ENCODE data around the gene FAM204A.
A peak's percentile ranks its signal among the peaks of the same experiment; 100 is the strongest.

Gene FAM204A

DNA sequence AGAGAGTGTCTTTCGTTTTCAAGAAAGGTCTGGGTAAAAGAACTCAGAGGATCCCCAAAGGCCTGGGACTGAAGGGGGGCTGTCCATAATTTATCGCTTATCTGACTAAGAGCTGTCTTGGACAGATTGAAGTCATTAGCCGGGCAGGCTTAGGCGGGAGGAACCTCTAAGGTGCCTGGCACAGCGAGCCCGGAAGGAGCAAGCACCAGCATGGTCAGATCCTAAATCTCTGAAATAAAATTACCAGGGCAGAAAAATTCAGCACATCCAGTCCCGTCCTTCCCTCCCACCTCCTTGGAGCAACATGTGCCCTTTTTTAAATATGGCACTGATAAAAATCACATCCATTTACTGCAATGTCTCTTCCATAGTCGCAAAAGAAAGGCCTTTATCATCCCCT lies 86.8 kb downstream of the FAM204A start:
- H3K4me3 ChIP-seq (ENCODE audit: low read length in 2 of 2) = no peak overlapping the region
- H2BK12ac ChIP-seq (ENCODE audit: low read length) = no peak overlapping the region
- no peaks in the 10 kb centered on the region for H3K36me3 ChIP-seq (replicated peaks in 1 of 2; ENCODE audit: control insufficient read depth in 2 of 2, insufficient read depth in 2 of 2, low read length in 2 of 2)
- no peak overlapping the region for H3K4ac ChIP-seq (ENCODE audit: low read length)
- H3K4me1 ChIP-seq (ENCODE audit: control insufficient read depth in 2 of 2, insufficient read depth in 1 of 2, low read depth in 1 of 2, low read length in 2 of 2) = peaks cover 0 to 28% of the 10 kb centered on the region in 2 donors
- H2AK5ac ChIP-seq (ENCODE audit: low read depth, low read length) = peak overlapping the region; percentile 42
- no peak for DNase-seq (ENCODE audit: low spot score)
- no peak overlapping the region for H2BK15ac ChIP-seq (ENCODE audit: low read length)
- no peak overlapping the region for H3K23ac ChIP-seq (ENCODE audit: low read depth, low read length, poor library complexity)
- peaks cover 0 to 59% (median 0%) of the 10 kb centered on the region in 3 experiments for H3K27me3 ChIP-seq (ENCODE audit: control insufficient read depth in 3 of 3, insufficient read depth in 3 of 3, low read depth in 1 of 3, low read length in 3 of 3)
- H2AFZ ChIP-seq (ENCODE audit: low read length) = no peak overlapping the region
- H2BK5ac ChIP-seq (ENCODE audit: low read length) = no peak overlapping the region
- H4K91ac ChIP-seq (ENCODE audit: low read depth, low read length, poor library complexity) = no peak overlapping the region
- no peak overlapping the region for H4K8ac ChIP-seq (ENCODE audit: low read depth, low read length)
- H3K14ac ChIP-seq (ENCODE audit: low read length) = no peak overlapping the region
- no CpG with 5 or more reads among the region's 8 CpGs for WGBS, 2 donors (ENCODE audit: extremely low coverage in 2 of 2, insufficient read length in 2 of 2, insufficient replicate concordance in 1 of 2)
- H2BK120ac ChIP-seq (ENCODE audit: low read depth, low read length) = no peak overlapping the region
- no peaks in the 10 kb centered on the region for H3K79me1 ChIP-seq (ENCODE audit: low read depth, low read length)
- H3K27ac ChIP-seq (replicated peaks; ENCODE audit: low read length) = no peak overlapping the region
- no peak overlapping the region for H3K4me2 ChIP-seq (ENCODE audit: insufficient read depth, low read length, poor library complexity, severe bottlenecking)
- H3K9me3 ChIP-seq (replicated peaks in 1 of 2; ENCODE audit: control insufficient read depth in 2 of 2, insufficient read depth in 1 of 2, low read depth in 1 of 2, low read length in 2 of 2) = no peaks in the 10 kb centered on the region
- no peak overlapping the region for H3K18ac ChIP-seq (ENCODE audit: low read length)
- H3K9ac ChIP-seq (ENCODE audit: low read depth, low read length, poor library complexity) = no peak overlapping the region

DNA sequence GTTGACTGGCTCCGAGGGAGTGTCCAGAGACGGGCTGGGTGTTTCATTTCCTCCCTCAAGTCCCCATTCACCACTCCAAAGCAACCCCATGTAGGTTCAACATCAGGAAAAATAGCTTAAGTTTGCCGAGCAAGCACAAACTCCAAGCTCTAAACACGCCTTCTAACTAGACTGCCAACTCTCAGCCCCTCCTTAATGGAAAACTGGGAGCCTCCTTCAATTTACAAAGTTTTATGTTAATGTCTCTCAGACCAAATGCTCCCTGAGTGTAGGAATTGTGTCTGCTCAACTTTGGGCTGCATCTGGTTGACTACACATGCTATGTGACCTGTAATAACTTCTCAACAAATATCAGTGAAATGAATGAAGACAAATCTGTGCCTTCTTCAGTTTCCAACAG lies 87.5 kb downstream of the FAM204A start:
- no peak overlapping the region for H3K4me2 ChIP-seq (ENCODE audit: insufficient read depth, low read length, poor library complexity, severe bottlenecking)
- no peaks in the 10 kb centered on the region for H3K79me1 ChIP-seq (ENCODE audit: low read depth, low read length)
- no peak overlapping the region for H2BK120ac ChIP-seq (ENCODE audit: low read depth, low read length)
- H3K18ac ChIP-seq (ENCODE audit: low read length) = no peak overlapping the region
- H3K27me3 ChIP-seq (ENCODE audit: control insufficient read depth in 3 of 3, insufficient read depth in 3 of 3, low read depth in 1 of 3, low read length in 3 of 3) = peaks cover 0 to 66% (median 0%) of the 10 kb centered on the region in 3 experiments
- H3K9ac ChIP-seq (ENCODE audit: low read depth, low read length, poor library complexity) = no peak overlapping the region
- whole genome bisulfite sequencing, 2 donors (ENCODE audit: extremely low coverage in 2 of 2, insufficient read length in 2 of 2, insufficient replicate concordance in 1 of 2) = no CpG with 5 or more reads among the region's 4 CpGs
- H3K14ac ChIP-seq (ENCODE audit: low read length) = no peak overlapping the region
- no peak overlapping the region for H4K8ac ChIP-seq (ENCODE audit: low read depth, low read length)
- no peak overlapping the region for H2BK5ac ChIP-seq (ENCODE audit: low read length)
- H3K4ac ChIP-seq (ENCODE audit: low read length) = no peak overlapping the region
- no peak overlapping the region for H3K4me3 ChIP-seq (ENCODE audit: low read length in 2 of 2)
- no peak overlapping the region for H3K27ac ChIP-seq (replicated peaks; ENCODE audit: low read length)
- peaks cover 0 to 26% of the 10 kb centered on the region in 2 donors for H3K4me1 ChIP-seq (ENCODE audit: control insufficient read depth in 2 of 2, insufficient read depth in 1 of 2, low read depth in 1 of 2, low read length in 2 of 2)
- no peak overlapping the region for H3K23ac ChIP-seq (ENCODE audit: low read depth, low read length, poor library complexity)
- H2AK5ac ChIP-seq (ENCODE audit: low read depth, low read length) = peak overlapping the region; percentile 23
- H2BK12ac ChIP-seq (ENCODE audit: low read length) = no peak overlapping the region
- no peak overlapping the region for H2BK15ac ChIP-seq (ENCODE audit: low read length)
- no peak overlapping the region for H2AFZ ChIP-seq (ENCODE audit: low read length)
- DNase-seq (ENCODE audit: low spot score) = no peak
- no peaks in the 10 kb centered on the region for H3K36me3 ChIP-seq (replicated peaks in 1 of 2; ENCODE audit: control insufficient read depth in 2 of 2, insufficient read depth in 2 of 2, low read length in 2 of 2)
- H4K91ac ChIP-seq (ENCODE audit: low read depth, low read length, poor library complexity) = no peak overlapping the region
- no peaks in the 10 kb centered on the region for H3K9me3 ChIP-seq (replicated peaks in 1 of 2; ENCODE audit: control insufficient read depth in 2 of 2, insufficient read depth in 1 of 2, low read depth in 1 of 2, low read length in 2 of 2)

DNA sequence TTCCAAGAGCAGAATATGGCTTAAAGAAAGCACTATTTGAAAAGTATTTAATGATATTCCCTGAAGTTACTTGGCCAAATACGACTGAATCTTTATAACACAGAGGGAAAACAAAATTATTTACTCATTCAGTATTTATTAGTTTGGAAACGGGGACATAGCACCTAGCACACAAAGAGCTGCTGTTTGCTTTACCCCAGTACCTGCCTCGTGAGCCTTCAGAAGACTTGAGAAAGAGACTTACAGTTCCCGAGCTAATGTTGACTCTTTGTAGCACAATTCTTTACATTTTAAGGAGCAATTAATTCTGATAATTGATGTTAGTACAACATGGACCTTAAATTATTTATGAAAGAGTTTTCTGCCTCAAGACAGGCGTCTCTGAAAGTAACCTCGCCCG lies 88.7 kb downstream of the FAM204A start:
- Histone ChIP-seq H2BK15ac (ENCODE audit: low read length) (no peak overlapping the region), H3K4me2 (ENCODE audit: insufficient read depth, low read length, poor library complexity, severe bottlenecking) (no peak overlapping the region), H2BK5ac (ENCODE audit: low read length) (no peak overlapping the region), H2BK120ac (ENCODE audit: low read depth, low read length) (no peak overlapping the region), H2AK5ac (ENCODE audit: low read depth, low read length) (no peak overlapping the region), H3K4me1 (ENCODE audit: control insufficient read depth in 2 of 2, insufficient read depth in 1 of 2, low read depth in 1 of 2, low read length in 2 of 2) (peaks cover 0 to 21% of the 10 kb centered on the region in 2 donors), H4K8ac (ENCODE audit: low read depth, low read length) (no peak overlapping the region), H3K36me3 (replicated peaks in 1 of 2; ENCODE audit: control insufficient read depth in 2 of 2, insufficient read depth in 2 of 2, low read length in 2 of 2) (no peaks in the 10 kb centered on the region), H3K4ac (ENCODE audit: low read length) (no peak overlapping the region), H3K79me1 (ENCODE audit: low read depth, low read length) (no peaks in the 10 kb centered on the region), H3K18ac (ENCODE audit: low read length) (no peak overlapping the region), H3K4me3 (ENCODE audit: low read length in 2 of 2) (no peak overlapping the region), H3K27me3 (ENCODE audit: control insufficient read depth in 3 of 3, insufficient read depth in 3 of 3, low read depth in 1 of 3, low read length in 3 of 3) (peaks cover 0 to 73% (median 0%) of the 10 kb centered on the region in 3 experiments), H3K27ac (replicated peaks; ENCODE audit: low read length) (no peak overlapping the region), H3K23ac (ENCODE audit: low read depth, low read length, poor library complexity) (no peak overlapping the region), H3K14ac (ENCODE audit: low read length) (no peak overlapping the region), H3K9ac (ENCODE audit: low read depth, low read length, poor library complexity) (no peak overlapping the region), H2BK12ac (ENCODE audit: low read length) (no peak overlapping the region), H4K91ac (ENCODE audit: low read depth, low read length, poor library complexity) (no peak overlapping the region), H2AFZ (ENCODE audit: low read length) (no peak overlapping the region), H3K9me3 (replicated peaks in 1 of 2; ENCODE audit: control insufficient read depth in 2 of 2, insufficient read depth in 1 of 2, low read depth in 1 of 2, low read length in 2 of 2) (no peaks in the 10 kb centered on the region)
- no CpG with 5 or more reads among the region's 7 CpGs for WGBS, 2 donors (ENCODE audit: extremely low coverage in 2 of 2, insufficient read length in 2 of 2, insufficient replicate concordance in 1 of 2)
- no peak for DNase-seq (ENCODE audit: low spot score)

DNA sequence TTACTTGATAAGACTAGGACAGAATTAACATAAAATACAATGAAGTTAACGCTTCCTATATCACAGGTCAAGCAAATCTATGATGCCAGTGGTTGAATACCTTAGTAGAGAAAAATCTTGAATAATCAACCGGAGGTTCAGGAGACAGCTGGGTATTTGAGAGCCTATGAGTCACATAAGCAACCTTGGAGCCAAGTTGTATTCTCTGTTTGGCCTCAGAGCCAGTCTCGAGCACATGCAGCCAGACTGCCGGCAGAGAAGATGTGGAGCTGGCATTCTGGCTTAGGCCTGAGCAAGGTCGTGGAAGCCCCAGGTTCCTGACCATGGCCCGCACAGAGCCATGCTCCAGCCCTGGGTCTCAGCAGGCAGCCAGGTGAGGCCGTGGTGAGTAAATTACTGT lies 90.3 kb downstream of the FAM204A start:
- Histone ChIP-seq H3K79me1 (ENCODE audit: low read depth, low read length) (no peaks in the 10 kb centered on the region), H2BK15ac (ENCODE audit: low read length) (no peak overlapping the region), H3K4me1 (ENCODE audit: control insufficient read depth in 2 of 2, insufficient read depth in 1 of 2, low read depth in 1 of 2, low read length in 2 of 2) (peaks cover 0 to 18% of the 10 kb centered on the region in 2 donors), H3K23ac (ENCODE audit: low read depth, low read length, poor library complexity) (no peak overlapping the region), H3K27me3 (ENCODE audit: control insufficient read depth in 3 of 3, insufficient read depth in 3 of 3, low read depth in 1 of 3, low read length in 3 of 3) (peaks cover 0 to 69% (median 0%) of the 10 kb centered on the region in 3 experiments), H3K18ac (ENCODE audit: low read length) (peak overlapping the region; percentile 84), H3K9ac (ENCODE audit: low read depth, low read length, poor library complexity) (no peak overlapping the region), H3K14ac (ENCODE audit: low read length) (no peak overlapping the region), H2BK5ac (ENCODE audit: low read length) (no peak overlapping the region), H3K4me3 (ENCODE audit: low read length in 2 of 2) (no peak overlapping the region), H3K36me3 (replicated peaks in 1 of 2; ENCODE audit: control insufficient read depth in 2 of 2, insufficient read depth in 2 of 2, low read length in 2 of 2) (no peaks in the 10 kb centered on the region), H2AK5ac (ENCODE audit: low read depth, low read length) (peak overlapping the region; percentile 40), H4K91ac (ENCODE audit: low read depth, low read length, poor library complexity) (no peak overlapping the region), H2BK12ac (ENCODE audit: low read length) (no peak overlapping the region), H3K4ac (ENCODE audit: low read length) (no peak overlapping the region), H3K27ac (replicated peaks; ENCODE audit: low read length) (no peak overlapping the region), H2AFZ (ENCODE audit: low read length) (no peak overlapping the region), H3K9me3 (replicated peaks in 1 of 2; ENCODE audit: control insufficient read depth in 2 of 2, insufficient read depth in 1 of 2, low read depth in 1 of 2, low read length in 2 of 2) (no peaks in the 10 kb centered on the region), H4K8ac (ENCODE audit: low read depth, low read length) (no peak overlapping the region), H3K4me2 (ENCODE audit: insufficient read depth, low read length, poor library complexity, severe bottlenecking) (no peak overlapping the region), H2BK120ac (ENCODE audit: low read depth, low read length) (peak overlapping the region; percentile 35)
- no peak for DNase-seq (ENCODE audit: low spot score)
- no CpG with 5 or more reads among the region's 7 CpGs for WGBS, 2 donors (ENCODE audit: extremely low coverage in 2 of 2, insufficient read length in 2 of 2, insufficient replicate concordance in 1 of 2)

Data from neuronal stem cell (in vitro differentiated cells).